WTC11 (cell line): ENCODE data around the gene MYOM1. TPM values are rescaled to one million over a fixed set of nuclear protein-coding genes. Genes with fewer than 3 reads are reported as not detected.

ENCODE experiments used
- ATAC-seq: fragments of 200-7000 bp; cut with Tn5 transposase; 2 replicates; pipeline ENCODE4 v1.10.0; 2021; ENCODE audit warnings: mild to moderate bottlenecking, moderate library complexity
- CTCF ChIA-PET: fragments of 300-600 bp; sonication (Branson Sonifier 250); formaldehyde crosslinking; loops from one replicate; lab custom pipeline; 2021; ENCODE audit warnings: antibody characterized with exemption; lab: Charles Lee
- POLR2A ChIA-PET: fragments of 350-600 bp; sonication (Branson Sonifier 250); formaldehyde crosslinking; loops from one replicate; lab custom pipeline; 2021; ENCODE audit warnings: antibody characterized with exemption; lab: Charles Lee
- DNase-seq: peaks from one replicate; pipeline ENCODE4 v3.0.0; 2021; ENCODE audit warnings: low spot score
- H3K27ac Mint-ChIP-seq: 2 replicates; pipeline ENCODE4 v1.8.0; 2021; ENCODE audit warnings: mixed read lengths
- H3K27me3 Mint-ChIP-seq: 2 replicates; pipeline ENCODE4 v1.8.0; 2021; ENCODE audit warnings: low read depth, mild to moderate bottlenecking, moderate library complexity, mixed read lengths
- H3K36me3 Mint-ChIP-seq: 2 replicates; pipeline ENCODE4 v1.8.0; 2021; ENCODE audit warnings: mixed read lengths
- H3K4me1 Mint-ChIP-seq: 2 replicates; pipeline ENCODE4 v1.8.0; 2022; ENCODE audit warnings: mixed read lengths
- H3K4me3 Mint-ChIP-seq: 2 replicates; pipeline ENCODE4 v1.8.0; 2021; ENCODE audit warnings: mild to moderate bottlenecking, moderate library complexity, mixed read lengths
- H3K9me3 Mint-ChIP-seq: 2 replicates; pipeline ENCODE4 v1.8.0; 2021; ENCODE audit warnings: mixed read lengths
- ELF4 ChIP-seq: sonication (generic); formaldehyde crosslinking; IDR thresholded peaks from 2 replicates; pipeline ENCODE4 v1.8.1; 2022; ENCODE audit warnings: low read depth, mild to moderate bottlenecking, moderate library complexity, missing genetic modification reagents
- ESRRA ChIP-seq: sonication (generic); formaldehyde crosslinking; IDR thresholded peaks from 2 replicates; pipeline ENCODE4 v1.8.1; 2022; ENCODE audit warnings: mild to moderate bottlenecking, missing genetic modification reagents, borderline replicate concordance
- GABPB1 ChIP-seq: sonication (generic); formaldehyde crosslinking; IDR thresholded peaks from 2 replicates; pipeline ENCODE4 v1.8.1; 2023; ENCODE audit warnings: mild to moderate bottlenecking, missing genetic modification reagents
- GTF2I ChIP-seq: fragments of 250-450 bp; sonication (Bioruptor Pico); conservative IDR thresholded peaks from 2 replicates; pipeline ENCODE4 v1.4.0; 2021; ENCODE audit warnings: mild to moderate bottlenecking
- HMGA2 ChIP-seq: fragments of 250-450 bp; sonication (Bioruptor Pico); IDR thresholded peaks from 2 replicates; pipeline ENCODE4 v1.4.0; 2021; ENCODE audit warnings: mild to moderate bottlenecking, moderate library complexity
- NFATC4 ChIP-seq: fragments of 250-450 bp; sonication (Bioruptor Pico); IDR thresholded peaks from 2 replicates; pipeline ENCODE4 v1.9.0; 2021; ENCODE audit warnings: mild to moderate bottlenecking
- PRRX2 ChIP-seq: fragments of 250-450 bp; sonication (Bioruptor Pico); IDR thresholded peaks from 2 replicates; pipeline ENCODE4 v1.8.0; 2021; ENCODE audit warnings: mild to moderate bottlenecking
- SP1 ChIP-seq: sonication (generic); formaldehyde crosslinking; conservative IDR thresholded peaks from 2 replicates; pipeline ENCODE4 v1.8.1; 2022; ENCODE audit warnings: missing genetic modification reagents
- ZNF121 ChIP-seq: sonication (generic); formaldehyde crosslinking; IDR thresholded peaks from 2 replicates; pipeline ENCODE4 v1.8.0; 2023; ENCODE audit warnings: missing genetic modification reagents
- ZNF219 ChIP-seq: sonication (generic); formaldehyde crosslinking; IDR thresholded peaks from 2 replicates; pipeline ENCODE4 v1.8.0; 2023; ENCODE audit warnings: missing genetic modification reagents, mild to moderate bottlenecking, borderline replicate concordance
- ZNF263 ChIP-seq: sonication (generic); formaldehyde crosslinking; IDR thresholded peaks from 2 replicates; pipeline ENCODE4 v1.8.1; 2022; ENCODE audit warnings: low read depth, mild to moderate bottlenecking, moderate library complexity, missing genetic modification reagents
- total RNA-seq: library from RNA; stranded (reverse); gene quantifications from 3 replicates; pipeline ENCODE4 v1.2.3, GENCODE V29; 2021
- TF ChIP-seq, protein P1 (sequence below): sonication (generic); formaldehyde crosslinking; IDR thresholded peaks from 2 replicates; pipeline ENCODE4 v1.8.1; 2022; ENCODE audit warnings: missing genetic modification reagents, borderline replicate concordance
- TF ChIP-seq, protein P2 (sequence below): sonication (generic); formaldehyde crosslinking; IDR thresholded peaks from 2 replicates; pipeline ENCODE4 v1.8.1; 2023; ENCODE audit warnings: mild to moderate bottlenecking, missing genetic modification reagents, moderate library complexity
- TF ChIP-seq, protein P3 (sequence below): fragments of 250-450 bp; sonication (Bioruptor Pico); IDR thresholded peaks from 2 replicates; pipeline ENCODE4 v1.9.0; 2021; ENCODE audit warnings: mild to moderate bottlenecking
- TF ChIP-seq, protein P4 (sequence below): fragments of 250-450 bp; sonication (Bioruptor Pico); conservative IDR thresholded peaks from 2 replicates; pipeline ENCODE4 v1.9.0; 2021; ENCODE audit warnings: mild to moderate bottlenecking
- TF ChIP-seq, protein P5 (sequence below): sonication (generic); formaldehyde crosslinking; IDR thresholded peaks from 2 replicates; pipeline ENCODE4 v1.8.1; 2022; ENCODE audit warnings: mild to moderate bottlenecking, moderate library complexity, missing genetic modification reagents
- TF ChIP-seq, protein P6 (sequence below): sonication (generic); formaldehyde crosslinking; IDR thresholded peaks from 2 replicates; pipeline ENCODE4 v1.8.0; 2023; ENCODE audit warnings: missing genetic modification reagents, mild to moderate bottlenecking, borderline replicate concordance
- TF ChIP-seq, protein P7 (sequence below): sonication (generic); formaldehyde crosslinking; conservative IDR thresholded peaks from 2 replicates; pipeline ENCODE4 v1.8.1; 2022; ENCODE audit warnings: mild to moderate bottlenecking, missing genetic modification reagents
- TF ChIP-seq, protein P8 (sequence below): fragments of 250-450 bp; sonication (Bioruptor Pico); IDR thresholded peaks from 2 replicates; pipeline ENCODE4 v1.9.0; 2021; ENCODE audit warnings: moderate library complexity, mild to moderate bottlenecking, inconsistent platforms, borderline replicate concordance

The MYOM1 gene
- total RNA-seq, 1 experiment from 2014 or later: 0.35 TPM

DNA sequence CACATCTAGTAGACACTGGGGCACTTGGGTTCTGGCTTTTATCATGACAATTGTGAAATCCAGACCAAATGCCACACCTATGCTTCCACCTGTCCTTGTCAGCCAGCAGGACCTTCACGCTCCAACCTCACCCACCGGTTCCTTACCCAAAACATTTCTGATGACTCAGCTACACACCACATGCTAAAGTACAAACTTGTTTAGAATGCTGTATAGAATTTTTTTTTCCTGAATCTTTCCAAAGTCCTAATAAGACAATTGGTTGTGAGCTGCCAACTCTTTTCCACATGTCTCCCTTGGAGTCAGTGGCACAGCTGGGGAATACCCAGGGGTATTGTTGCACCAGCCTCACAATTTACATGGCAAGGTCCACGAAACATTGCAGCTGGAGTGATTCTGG, 131.3 kb downstream of the MYOM1 start (continued):
- TF ChIP-seq, protein P1, sequence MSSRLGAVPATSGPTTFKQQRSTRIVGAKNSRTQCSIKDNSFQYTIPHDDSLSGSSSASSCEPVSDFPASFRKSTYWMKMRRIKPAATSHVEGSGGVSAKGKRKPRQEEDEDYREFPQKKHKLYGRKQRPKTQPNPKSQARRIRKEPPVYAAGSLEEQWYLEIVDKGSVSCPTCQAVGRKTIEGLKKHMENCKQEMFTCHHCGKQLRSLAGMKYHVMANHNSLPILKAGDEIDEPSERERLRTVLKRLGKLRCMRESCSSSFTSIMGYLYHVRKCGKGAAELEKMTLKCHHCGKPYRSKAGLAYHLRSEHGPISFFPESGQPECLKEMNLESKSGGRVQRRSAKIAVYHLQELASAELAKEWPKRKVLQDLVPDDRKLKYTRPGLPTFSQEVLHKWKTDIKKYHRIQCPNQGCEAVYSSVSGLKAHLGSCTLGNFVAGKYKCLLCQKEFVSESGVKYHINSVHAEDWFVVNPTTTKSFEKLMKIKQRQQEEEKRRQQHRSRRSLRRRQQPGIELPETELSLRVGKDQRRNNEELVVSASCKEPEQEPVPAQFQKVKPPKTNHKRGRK (CRISPR knock-in tag): no peak
- TF ChIP-seq PRRX2 (CRISPR knock-in tag): no peak
- TF ChIP-seq NFATC4 (CRISPR knock-in tag): no peak
- TF ChIP-seq SP1 (CRISPR knock-in tag): no peak
- TF ChIP-seq, protein P2, sequence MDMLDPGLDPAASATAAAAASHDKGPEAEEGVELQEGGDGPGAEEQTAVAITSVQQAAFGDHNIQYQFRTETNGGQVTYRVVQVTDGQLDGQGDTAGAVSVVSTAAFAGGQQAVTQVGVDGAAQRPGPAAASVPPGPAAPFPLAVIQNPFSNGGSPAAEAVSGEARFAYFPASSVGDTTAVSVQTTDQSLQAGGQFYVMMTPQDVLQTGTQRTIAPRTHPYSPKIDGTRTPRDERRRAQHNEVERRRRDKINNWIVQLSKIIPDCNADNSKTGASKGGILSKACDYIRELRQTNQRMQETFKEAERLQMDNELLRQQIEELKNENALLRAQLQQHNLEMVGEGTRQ (CRISPR knock-in tag): no peak
- TF ChIP-seq HMGA2 (CRISPR knock-in tag): no peak
- TF ChIP-seq, all 79 proteins: peak for 0

DNA sequence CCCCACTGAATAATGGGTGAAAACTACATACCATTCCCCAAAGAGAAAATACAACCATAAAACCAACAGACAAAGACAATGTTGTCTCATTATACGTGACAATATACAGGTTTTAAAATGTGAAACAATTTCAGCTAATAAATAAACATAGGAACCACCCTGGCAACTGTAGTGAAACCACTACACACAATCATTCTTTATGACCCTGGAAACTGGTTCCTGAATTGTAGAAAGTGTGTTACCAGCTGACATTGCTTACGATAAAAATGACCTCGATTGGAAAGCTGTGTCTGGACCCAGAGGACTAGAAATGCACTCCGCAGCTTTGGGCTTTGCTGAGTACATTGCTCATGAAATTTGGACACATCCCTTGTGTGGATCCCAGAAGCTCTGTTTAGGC, 132.9 kb downstream of the MYOM1 start:
- Mint-ChIP-seq H3K9me3 (no peaks in the 10 kb centered on the region), H3K27me3 (no peaks in the 10 kb centered on the region), H3K4me1 (peaks cover 33% of the 10 kb centered on the region), H3K36me3 (no peaks in the 10 kb centered on the region), H3K4me3 (no peak overlapping the region), H3K27ac (no peak overlapping the region)
- ChIA-PET CTCF (interaction anchor here (2.5 kb wide), 1 partner anchor 24 kb away, joined by 15 read pairs; no protein-coding TSS in a partner anchor), POLR2A (interaction anchor here (0.6 kb wide), 1 partner anchor 99 kb away, joined by 3 read pairs; no protein-coding TSS in a partner anchor)
- TF ChIP-seq ZNF263 (CRISPR knock-in tag): no peak
- TF ChIP-seq, protein P3, sequence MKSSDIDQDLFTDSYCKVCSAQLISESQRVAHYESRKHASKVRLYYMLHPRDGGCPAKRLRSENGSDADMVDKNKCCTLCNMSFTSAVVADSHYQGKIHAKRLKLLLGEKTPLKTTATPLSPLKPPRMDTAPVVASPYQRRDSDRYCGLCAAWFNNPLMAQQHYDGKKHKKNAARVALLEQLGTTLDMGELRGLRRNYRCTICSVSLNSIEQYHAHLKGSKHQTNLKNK (CRISPR knock-in tag): no peak
- TF ChIP-seq, protein P4, sequence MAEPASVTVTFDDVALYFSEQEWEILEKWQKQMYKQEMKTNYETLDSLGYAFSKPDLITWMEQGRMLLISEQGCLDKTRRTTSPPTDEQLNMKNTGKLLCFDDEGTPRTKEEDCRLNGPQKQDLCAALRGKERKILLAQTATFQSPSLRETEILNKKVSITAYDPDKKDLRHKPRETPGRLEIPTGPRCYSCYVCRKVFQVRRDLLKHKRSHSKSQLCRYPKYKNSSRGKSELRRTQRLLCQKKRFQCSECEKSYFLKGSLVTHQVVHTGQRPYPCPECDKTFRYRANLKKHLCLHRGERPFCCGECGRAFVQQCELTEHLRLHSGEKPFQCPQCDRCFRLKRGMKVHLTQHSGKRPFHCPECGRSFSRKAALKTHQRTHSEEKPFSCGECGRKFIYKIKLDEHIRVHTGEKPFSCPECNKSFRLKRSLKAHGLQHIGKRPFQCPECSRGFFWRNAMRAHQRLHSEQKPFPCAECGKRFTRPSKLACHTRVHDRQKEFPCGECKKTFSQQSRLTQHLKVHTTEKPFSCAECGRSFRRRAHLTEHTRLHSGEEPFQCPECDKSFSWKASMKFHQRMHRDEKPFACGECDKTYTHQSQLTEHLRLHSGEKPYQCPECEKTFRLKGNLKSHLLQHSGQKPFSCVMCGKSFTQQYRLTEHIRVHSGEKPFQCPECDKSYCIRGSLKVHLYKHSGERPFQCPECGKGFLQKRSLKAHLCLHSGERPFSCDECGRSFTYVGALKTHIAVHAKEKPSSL (CRISPR knock-in tag): no peak
- TF ChIP-seq, protein P5, sequence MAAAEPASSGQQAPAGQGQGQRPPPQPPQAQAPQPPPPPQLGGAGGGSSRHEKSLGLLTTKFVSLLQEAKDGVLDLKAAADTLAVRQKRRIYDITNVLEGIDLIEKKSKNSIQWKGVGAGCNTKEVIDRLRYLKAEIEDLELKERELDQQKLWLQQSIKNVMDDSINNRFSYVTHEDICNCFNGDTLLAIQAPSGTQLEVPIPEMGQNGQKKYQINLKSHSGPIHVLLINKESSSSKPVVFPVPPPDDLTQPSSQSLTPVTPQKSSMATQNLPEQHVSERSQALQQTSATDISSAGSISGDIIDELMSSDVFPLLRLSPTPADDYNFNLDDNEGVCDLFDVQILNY: no peak
- TF ChIP-seq ELF4: no peak
- no peak for TF ChIP-seq GTF2I (CRISPR knock-in tag)
- no peak for TF ChIP-seq ZNF121 (CRISPR knock-in tag)
- no peak for ATAC-seq
- DNase-seq: no peak

DNA sequence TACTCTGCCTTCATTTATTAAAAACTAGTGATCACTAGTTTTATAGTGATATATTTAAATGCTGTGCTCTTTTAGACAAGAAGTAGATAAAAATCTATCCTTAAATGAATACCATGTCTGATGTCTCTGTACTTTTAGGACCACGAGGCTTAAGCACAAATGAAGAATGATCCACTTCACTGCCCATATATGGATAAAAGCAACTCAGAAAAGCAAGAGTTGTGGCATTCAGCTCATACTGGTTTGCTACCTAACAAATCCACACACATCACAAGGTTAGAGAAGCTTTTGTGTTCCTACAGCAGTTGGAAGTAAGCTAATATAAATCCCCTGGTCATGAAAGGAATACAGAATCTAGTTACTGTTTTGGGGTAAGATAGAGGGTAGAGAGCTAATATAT, 134.2 kb downstream of the MYOM1 start:
- no peaks in the 10 kb centered on the region for H3K27me3 Mint-ChIP-seq
- POLR2A ChIA-PET: no interaction called here
- no peaks in the 10 kb centered on the region for H3K36me3 Mint-ChIP-seq
- TF ChIP-seq ESRRA (CRISPR knock-in tag) (no peak), GABPB1 (no peak), ZNF219 (CRISPR knock-in tag) (no peak)
- TF ChIP-seq, protein P6, sequence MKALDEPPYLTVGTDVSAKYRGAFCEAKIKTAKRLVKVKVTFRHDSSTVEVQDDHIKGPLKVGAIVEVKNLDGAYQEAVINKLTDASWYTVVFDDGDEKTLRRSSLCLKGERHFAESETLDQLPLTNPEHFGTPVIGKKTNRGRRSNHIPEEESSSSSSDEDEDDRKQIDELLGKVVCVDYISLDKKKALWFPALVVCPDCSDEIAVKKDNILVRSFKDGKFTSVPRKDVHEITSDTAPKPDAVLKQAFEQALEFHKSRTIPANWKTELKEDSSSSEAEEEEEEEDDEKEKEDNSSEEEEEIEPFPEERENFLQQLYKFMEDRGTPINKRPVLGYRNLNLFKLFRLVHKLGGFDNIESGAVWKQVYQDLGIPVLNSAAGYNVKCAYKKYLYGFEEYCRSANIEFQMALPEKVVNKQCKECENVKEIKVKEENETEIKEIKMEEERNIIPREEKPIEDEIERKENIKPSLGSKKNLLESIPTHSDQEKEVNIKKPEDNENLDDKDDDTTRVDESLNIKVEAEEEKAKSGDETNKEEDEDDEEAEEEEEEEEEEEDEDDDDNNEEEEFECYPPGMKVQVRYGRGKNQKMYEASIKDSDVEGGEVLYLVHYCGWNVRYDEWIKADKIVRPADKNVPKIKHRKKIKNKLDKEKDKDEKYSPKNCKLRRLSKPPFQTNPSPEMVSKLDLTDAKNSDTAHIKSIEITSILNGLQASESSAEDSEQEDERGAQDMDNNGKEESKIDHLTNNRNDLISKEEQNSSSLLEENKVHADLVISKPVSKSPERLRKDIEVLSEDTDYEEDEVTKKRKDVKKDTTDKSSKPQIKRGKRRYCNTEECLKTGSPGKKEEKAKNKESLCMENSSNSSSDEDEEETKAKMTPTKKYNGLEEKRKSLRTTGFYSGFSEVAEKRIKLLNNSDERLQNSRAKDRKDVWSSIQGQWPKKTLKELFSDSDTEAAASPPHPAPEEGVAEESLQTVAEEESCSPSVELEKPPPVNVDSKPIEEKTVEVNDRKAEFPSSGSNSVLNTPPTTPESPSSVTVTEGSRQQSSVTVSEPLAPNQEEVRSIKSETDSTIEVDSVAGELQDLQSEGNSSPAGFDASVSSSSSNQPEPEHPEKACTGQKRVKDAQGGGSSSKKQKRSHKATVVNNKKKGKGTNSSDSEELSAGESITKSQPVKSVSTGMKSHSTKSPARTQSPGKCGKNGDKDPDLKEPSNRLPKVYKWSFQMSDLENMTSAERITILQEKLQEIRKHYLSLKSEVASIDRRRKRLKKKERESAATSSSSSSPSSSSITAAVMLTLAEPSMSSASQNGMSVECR (CRISPR knock-in tag): no peak
- TF ChIP-seq, protein P2 (CRISPR knock-in tag): no peak
- TF ChIP-seq, protein P7, sequence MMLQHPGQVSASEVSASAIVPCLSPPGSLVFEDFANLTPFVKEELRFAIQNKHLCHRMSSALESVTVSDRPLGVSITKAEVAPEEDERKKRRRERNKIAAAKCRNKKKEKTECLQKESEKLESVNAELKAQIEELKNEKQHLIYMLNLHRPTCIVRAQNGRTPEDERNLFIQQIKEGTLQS: no peak
- TF ChIP-seq, protein P8, sequence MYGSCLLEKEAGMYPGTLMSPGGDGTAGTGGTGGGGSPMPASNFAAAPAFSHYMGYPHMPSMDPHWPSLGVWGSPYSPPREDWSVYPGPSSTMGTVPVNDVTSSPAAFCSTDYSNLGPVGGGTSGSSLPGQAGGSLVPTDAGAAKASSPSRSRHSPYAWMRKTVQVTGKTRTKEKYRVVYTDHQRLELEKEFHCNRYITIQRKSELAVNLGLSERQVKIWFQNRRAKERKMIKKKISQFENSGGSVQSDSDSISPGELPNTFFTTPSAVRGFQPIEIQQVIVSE (CRISPR knock-in tag): no peak
- CTCF ChIA-PET: interaction anchor here (0.5 to 1.4 kb wide), 3 partner anchors 44 to 109 kb away, joined by 5 to 7 read pairs (median 5); no protein-coding TSS in a partner anchor
- ATAC-seq: no peak
- H3K4me1 Mint-ChIP-seq: peaks cover 33% of the 10 kb centered on the region
- H3K27ac Mint-ChIP-seq: no peak overlapping the region
- no peak overlapping the region for H3K4me3 Mint-ChIP-seq
- H3K9me3 Mint-ChIP-seq: no peaks in the 10 kb centered on the region
- no peak for DNase-seq
